Esophagus squamous epithelium (tissue), 5 donors: Measurements from ENCODE around the gene ANKHD1. TPM values are rescaled to one million over a fixed set of nuclear protein-coding genes. Genes with fewer than 3 reads are reported as not detected.
"Not testable (repeated sequence)": the region's sequence is repeated elsewhere in the genome, so short reads cannot be mapped to it uniquely, and the experiment has no call there.

Source experiments
- DNase-seq: peaks from one replicate; lab custom pipeline; 2025; lab: John Stamatoyannopoulos, UW
- H3K27ac ChIP-seq, 4 donors: fragments of 200-600 bp; sonication (generic); one replicate each; pipeline ENCODE4 v1.5.1; 2016 to 2019; ENCODE audit warnings: mild to moderate bottlenecking in 1 of 4
- H3K27me3 ChIP-seq, 4 donors: fragments of 200-600 bp; sonication (generic); 1 replicate in 3 of 4; 2 replicates in 1 of 4; pipeline versions ENCODE4 v1.5.1 to v1.6.0; 2017 to 2021; ENCODE audit warnings: antibody characterized with exemption in 1 of 4
- H3K36me3 ChIP-seq, 3 donors: fragments of 200-600 bp; sonication (generic); one replicate each; pipeline ENCODE4 v1.5.1; 2016 to 2019
- H3K4me1 ChIP-seq, 3 donors: fragments of 200-600 bp; sonication (generic); one replicate each; pipeline ENCODE4 v1.5.1; 2017 to 2019
- H3K4me3 ChIP-seq, 4 donors: fragments of 200-600 bp; sonication (generic); 1 replicate in 3 of 4; 2 replicates in 1 of 4; pipeline ENCODE4 v1.5.1; 2016 to 2019; ENCODE audit warnings: mild to moderate bottlenecking in 2 of 4, moderate library complexity in 1 of 4
- H3K9me3 ChIP-seq, 3 donors: fragments of 200-600 bp; sonication (generic); one replicate each; pipeline ENCODE4 v1.5.1; 2016 to 2019
- POLR2A ChIP-seq, 4 donors: fragments of 450-650 bp; IDR thresholded peaks; one replicate each; pipeline ENCODE4 v1.6.1; 2017; ENCODE audit warnings: antibody characterized with exemption in 4 of 4, mild to moderate bottlenecking in 4 of 4, moderate library complexity in 3 of 4
- WGBS, 2 donors: methylation state at CpG; one replicate each; pipeline ENCODE4 v1.1.5; 2018; 5-methylcytosine and 5-hydroxymethylcytosine counted together
- intact Hi-C: fragments of 100-400 bp; cut with DNase I; formaldehyde crosslinking; loops from one replicate; pipeline ENCODE4 v1.15.0; 2022
- total RNA-seq, 4 donors: library from RNA; depleted of rRNA; stranded (reverse); fragments of >200 nt; gene quantifications; one replicate each; pipeline ENCODE4 v1.1.0, GENCODE V29; 2016
- TF ChIP-seq, protein P1 (sequence below), 6 experiments: fragments of 450-650 bp in 4 of 6; fragments of 200-600 bp in 2 of 6; sonication (generic) in 2 of 6; IDR thresholded peaks; one replicate each; pipeline ENCODE4 v1.5.1; 2016 to 2019; ENCODE audit warnings: antibody characterized with exemption in 6 of 6, mild to moderate bottlenecking in 4 of 6, moderate library complexity in 4 of 6
- donor health status: DM: yes; HTN: yes; CAD: no.

ANKHD1 gene
- total RNA-seq, 4 donors from 2014 or later, result 55.7 to 130 (median 87.2) TPM

DNA sequence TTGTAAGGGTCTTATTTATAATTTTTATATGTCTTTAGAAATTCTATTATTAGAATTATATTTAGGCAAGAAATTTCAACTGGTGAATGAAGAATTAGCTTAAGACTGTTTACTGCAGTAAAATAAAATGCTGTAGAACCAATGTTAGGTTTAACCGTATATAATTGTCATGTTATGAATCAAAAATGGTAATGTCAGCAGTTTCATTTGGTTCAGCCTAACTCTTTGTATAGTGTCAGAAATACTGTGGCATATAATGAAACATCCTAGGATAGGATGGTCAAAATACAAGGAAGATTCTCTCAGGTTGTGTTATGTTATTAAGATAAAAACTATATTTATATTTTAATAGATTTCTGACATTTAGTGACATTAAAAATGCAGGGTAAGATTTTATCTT, 81.4 kb downstream of the ANKHD1 start:
- no peak for DNase-seq
- H3K4me1 ChIP-seq, result peaks cover 0 to 27% (median 0%) of the 10 kb centered on the region in 3 donors
- intact Hi-C loops, result no loop called here
- TF ChIP-seq, protein P1, sequence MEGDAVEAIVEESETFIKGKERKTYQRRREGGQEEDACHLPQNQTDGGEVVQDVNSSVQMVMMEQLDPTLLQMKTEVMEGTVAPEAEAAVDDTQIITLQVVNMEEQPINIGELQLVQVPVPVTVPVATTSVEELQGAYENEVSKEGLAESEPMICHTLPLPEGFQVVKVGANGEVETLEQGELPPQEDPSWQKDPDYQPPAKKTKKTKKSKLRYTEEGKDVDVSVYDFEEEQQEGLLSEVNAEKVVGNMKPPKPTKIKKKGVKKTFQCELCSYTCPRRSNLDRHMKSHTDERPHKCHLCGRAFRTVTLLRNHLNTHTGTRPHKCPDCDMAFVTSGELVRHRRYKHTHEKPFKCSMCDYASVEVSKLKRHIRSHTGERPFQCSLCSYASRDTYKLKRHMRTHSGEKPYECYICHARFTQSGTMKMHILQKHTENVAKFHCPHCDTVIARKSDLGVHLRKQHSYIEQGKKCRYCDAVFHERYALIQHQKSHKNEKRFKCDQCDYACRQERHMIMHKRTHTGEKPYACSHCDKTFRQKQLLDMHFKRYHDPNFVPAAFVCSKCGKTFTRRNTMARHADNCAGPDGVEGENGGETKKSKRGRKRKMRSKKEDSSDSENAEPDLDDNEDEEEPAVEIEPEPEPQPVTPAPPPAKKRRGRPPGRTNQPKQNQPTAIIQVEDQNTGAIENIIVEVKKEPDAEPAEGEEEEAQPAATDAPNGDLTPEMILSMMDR (IDR thresholded peaks at IDR 0.05), result no peak
- no peak for TF ChIP-seq POLR2A (IDR thresholded peaks at IDR 0.05)
- no peaks in the 10 kb centered on the region for H3K9me3 ChIP-seq
- WGBS, 2 donors, result 83 to 85% methylated on average over 1 of the region's 1 CpG
- no peaks in the 10 kb centered on the region for H3K27me3 ChIP-seq
- H3K36me3 ChIP-seq, result peaks cover 0 to 63% (median 7%) of the 10 kb centered on the region in 3 donors
- H3K4me3 ChIP-seq, result no peak overlapping the region
- no peak overlapping the region for H3K27ac ChIP-seq

DNA sequence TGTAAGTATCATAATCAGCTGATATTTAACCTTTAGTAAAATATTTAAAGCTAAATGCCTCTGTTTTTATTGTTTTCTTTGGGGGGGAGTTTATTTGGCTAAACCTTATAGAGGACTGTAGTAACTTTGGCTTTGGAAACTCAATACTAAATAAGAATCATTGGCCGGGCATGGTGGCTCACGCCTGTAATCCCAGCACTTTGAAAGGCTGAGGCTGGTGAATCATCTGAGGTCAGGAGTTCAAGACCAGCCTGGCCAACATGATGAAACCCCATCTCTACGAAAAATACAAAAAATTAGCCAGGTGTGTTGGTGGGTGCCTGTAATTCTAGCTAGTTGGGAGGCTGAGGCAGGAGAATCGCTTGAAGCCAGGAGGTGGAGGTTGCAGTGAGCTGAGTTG, 86.5 kb downstream of the ANKHD1 start:
- H3K4me1 ChIP-seq, H3K4me3 ChIP-seq, H3K9me3 ChIP-seq, DNase-seq, H3K27me3 ChIP-seq, intact Hi-C loops, H3K27ac ChIP-seq: not testable (repeated sequence)
- WGBS, 2 donors, result 62 to 89% methylated on average over 3 to 4 of the region's 4 CpGs
- H3K36me3 ChIP-seq, result peaks cover 0 to 93% (median 7%) of the 10 kb centered on the region in 3 donors

- WGBS, 2 donors, result 87 to 95% methylated on average over 6 of the region's 6 CpGs
- intact Hi-C loops, result no loop called here
- Histone ChIP-seq H3K4me1 (no peaks in the 10 kb centered on the region), H3K27ac (no peak overlapping the region), H3K9me3 (no peaks in the 10 kb centered on the region), H3K4me3 (no peak overlapping the region), H3K27me3 (no peaks in the 10 kb centered on the region), H3K36me3 (peaks cover 0 to 87% (median 7%) of the 10 kb centered on the region in 3 donors)
- DNase-seq, result no peak
- TF ChIP-seq POLR2A (IDR thresholded peaks at IDR 0.05), result no peak
- TF ChIP-seq, protein P1 (IDR thresholded peaks at IDR 0.05), result no peak
These were observed 87.3 kb downstream of the ANKHD1 start for GRCh38 chr5:140488914-140489313.

DNA sequence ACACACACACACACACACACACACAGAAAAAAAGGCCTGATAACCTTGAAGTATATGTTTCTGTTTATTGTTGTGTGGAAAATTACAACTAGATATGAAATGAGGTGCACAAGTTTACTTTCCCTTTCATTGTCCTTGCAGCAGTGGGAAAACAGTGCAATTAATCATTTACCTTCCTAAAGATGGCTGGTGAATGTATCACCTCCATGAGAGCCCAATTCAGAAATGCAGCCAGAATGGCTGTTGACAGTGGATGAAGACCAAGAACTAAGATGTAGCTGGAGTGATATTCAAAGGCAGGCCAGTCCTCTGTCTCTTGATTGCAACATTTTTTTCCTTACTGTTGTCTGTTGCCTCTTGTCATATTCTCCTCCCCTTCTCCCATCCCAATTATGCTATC, 96.3 kb downstream of the ANKHD1 start:
- Histone ChIP-seq H3K9me3 (no peaks in the 10 kb centered on the region), H3K27ac (no peak overlapping the region), H3K36me3 (peaks cover 5 to 65% (median 19%) of the 10 kb centered on the region in 3 donors), H3K27me3 (no peaks in the 10 kb centered on the region), H3K4me1 (no peaks in the 10 kb centered on the region), H3K4me3 (no peak overlapping the region)
- no peak for TF ChIP-seq POLR2A (IDR thresholded peaks at IDR 0.05)
- TF ChIP-seq, protein P1 (IDR thresholded peaks at IDR 0.05), result no peak
- DNase-seq, result no peak
- intact Hi-C loops, result no loop called here

GRCh38 chr5:140498591-140498990, 97.0 kb downstream of the ANKHD1 start:
- H3K27ac ChIP-seq, result no peak overlapping the region
- WGBS, 2 donors, result 95 to 100% methylated on average over 1 of the region's 1 CpG
- H3K4me1 ChIP-seq, result no peaks in the 10 kb centered on the region
- H3K27me3 ChIP-seq, result no peaks in the 10 kb centered on the region
- no peak overlapping the region for H3K4me3 ChIP-seq
- no peak for DNase-seq
- intact Hi-C loops, result no loop called here
- peaks cover 5 to 63% (median 19%) of the 10 kb centered on the region in 3 donors for H3K36me3 ChIP-seq
- TF ChIP-seq, protein P1 (IDR thresholded peaks at IDR 0.05), result no peak
- TF ChIP-seq POLR2A (IDR thresholded peaks at IDR 0.05), result no peak
- no peaks in the 10 kb centered on the region for H3K9me3 ChIP-seq

DNA sequence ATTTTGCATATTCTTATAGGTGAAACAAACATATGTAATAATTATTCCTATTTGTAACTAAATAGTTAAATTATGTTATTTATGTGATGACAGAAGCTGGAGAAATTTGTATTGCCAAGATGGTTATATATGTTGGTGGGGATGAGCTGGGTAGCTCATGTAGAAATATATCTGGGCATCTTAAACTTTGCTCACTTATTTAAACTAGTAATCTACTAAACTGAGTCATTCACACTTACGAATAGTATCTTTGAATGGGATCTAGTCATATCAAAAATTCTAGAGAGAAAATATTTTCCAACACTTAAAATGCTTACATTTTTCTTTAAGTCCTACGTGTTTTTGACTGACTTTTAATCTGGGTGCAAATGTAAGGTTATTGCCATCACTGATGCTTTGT, 101.2 kb downstream of the ANKHD1 start:
- no peak for TF ChIP-seq POLR2A (IDR thresholded peaks at IDR 0.05)
- TF ChIP-seq, protein P1 (IDR thresholded peaks at IDR 0.05), result no peak
- H3K4me1 ChIP-seq, result no peaks in the 10 kb centered on the region
- intact Hi-C loops, result no loop called here
- no peaks in the 10 kb centered on the region for H3K27me3 ChIP-seq
- DNase-seq, result no peak
- no peaks in the 10 kb centered on the region for H3K9me3 ChIP-seq
- peaks cover 0 to 72% (median 16%) of the 10 kb centered on the region in 3 donors for H3K36me3 ChIP-seq
- H3K27ac ChIP-seq, result no peak overlapping the region
- no peak overlapping the region for H3K4me3 ChIP-seq
- WGBS, 2 donors, result 87 to 91% methylated on average over 2 of the region's 2 CpGs
